ENCODE results near the gene MRFAP1L1. TPM values are rescaled to one million over a fixed set of nuclear protein-coding genes. Genes with fewer than 3 reads are reported as not detected.
A peak's percentile ranks its signal among the peaks of the same experiment; 100 is the strongest.

MRFAP1L1 gene
- total and polyA plus RNA-seq, 4 donors, result 29.8 to 41.8 (median 30.7) TPM

DNA sequence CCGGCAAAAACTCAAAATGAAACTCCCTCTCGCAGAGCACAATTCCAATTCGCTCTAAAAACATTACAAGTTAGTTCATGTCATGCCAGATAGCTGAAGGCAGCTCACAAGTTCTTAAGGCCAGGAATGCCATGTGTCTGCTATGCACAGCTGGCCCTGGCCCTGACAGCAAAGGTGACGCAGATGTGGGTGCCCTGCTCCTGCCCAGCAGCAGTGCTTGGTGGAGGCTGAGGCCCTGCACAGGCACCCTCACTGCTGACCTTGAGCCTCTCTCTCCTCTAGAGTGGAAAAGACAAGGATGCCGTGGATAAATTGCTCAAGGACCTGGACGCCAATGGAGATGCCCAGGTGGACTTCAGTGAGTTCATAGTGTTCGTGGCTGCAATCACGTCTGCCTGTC lies 13.1 kb downstream of the MRFAP1L1 start:
- H3K27me3 ChIP-seq (ENCODE audit: control insufficient read depth in 4 of 4, insufficient read depth in 4 of 4, low read length in 3 of 4), result no peaks in the 10 kb centered on the region
- no peaks in the 10 kb centered on the region for H3K9me3 ChIP-seq (ENCODE audit: control insufficient read depth in 4 of 4, low read length in 3 of 4)
- H3K4me1 ChIP-seq (ENCODE audit: control insufficient read depth in 4 of 4, insufficient read depth in 4 of 4, low read length in 3 of 4), result peaks cover 6 to 16% (median 11%) of the 10 kb centered on the region in 4 donors
- no peak for TF ChIP-seq RAD21 (IDR thresholded peaks at IDR 0.05)
- TF ChIP-seq CTCF (IDR thresholded peaks at IDR 0.05; ENCODE audit: low read depth, low read length, missing input control), result no peak
- no peak for TF ChIP-seq HNF4G (IDR thresholded peaks at IDR 0.05)
- no peak for TF ChIP-seq RXRA (IDR thresholded peaks at IDR 0.05)
- no peak for TF ChIP-seq REST (IDR thresholded peaks at IDR 0.05)
- TF ChIP-seq TAF1 (conservative IDR thresholded peaks at IDR 0.05), result no peak
- no peak for TF ChIP-seq FOXA1 (IDR thresholded peaks at IDR 0.05)
- TF ChIP-seq GABPA (IDR thresholded peaks at IDR 0.05 in 1 of 2, conservative IDR thresholded peaks at IDR 0.05 in 1 of 2), result no peak
- no peak overlapping the region for H3K9ac ChIP-seq (ENCODE audit: low read depth in 1 of 2, low read length in 2 of 2)
- H3K4me3 ChIP-seq (ENCODE audit: low read depth in 1 of 3, low read length in 3 of 3), result no peak overlapping the region
- WGBS, result 88% methylated on average over 8 of the region's 8 CpGs
- no peaks in the 10 kb centered on the region for H3K36me3 ChIP-seq (ENCODE audit: control insufficient read depth in 4 of 4, insufficient read depth in 3 of 4, low read depth in 1 of 4, low read length in 3 of 4)
- DNase-seq (ENCODE audit: low spot score), result no peak
- H3K27ac ChIP-seq (ENCODE audit: low read depth in 1 of 2, low read length in 2 of 2), result peak overlapping the region; percentile 73 to 82

DNA sequence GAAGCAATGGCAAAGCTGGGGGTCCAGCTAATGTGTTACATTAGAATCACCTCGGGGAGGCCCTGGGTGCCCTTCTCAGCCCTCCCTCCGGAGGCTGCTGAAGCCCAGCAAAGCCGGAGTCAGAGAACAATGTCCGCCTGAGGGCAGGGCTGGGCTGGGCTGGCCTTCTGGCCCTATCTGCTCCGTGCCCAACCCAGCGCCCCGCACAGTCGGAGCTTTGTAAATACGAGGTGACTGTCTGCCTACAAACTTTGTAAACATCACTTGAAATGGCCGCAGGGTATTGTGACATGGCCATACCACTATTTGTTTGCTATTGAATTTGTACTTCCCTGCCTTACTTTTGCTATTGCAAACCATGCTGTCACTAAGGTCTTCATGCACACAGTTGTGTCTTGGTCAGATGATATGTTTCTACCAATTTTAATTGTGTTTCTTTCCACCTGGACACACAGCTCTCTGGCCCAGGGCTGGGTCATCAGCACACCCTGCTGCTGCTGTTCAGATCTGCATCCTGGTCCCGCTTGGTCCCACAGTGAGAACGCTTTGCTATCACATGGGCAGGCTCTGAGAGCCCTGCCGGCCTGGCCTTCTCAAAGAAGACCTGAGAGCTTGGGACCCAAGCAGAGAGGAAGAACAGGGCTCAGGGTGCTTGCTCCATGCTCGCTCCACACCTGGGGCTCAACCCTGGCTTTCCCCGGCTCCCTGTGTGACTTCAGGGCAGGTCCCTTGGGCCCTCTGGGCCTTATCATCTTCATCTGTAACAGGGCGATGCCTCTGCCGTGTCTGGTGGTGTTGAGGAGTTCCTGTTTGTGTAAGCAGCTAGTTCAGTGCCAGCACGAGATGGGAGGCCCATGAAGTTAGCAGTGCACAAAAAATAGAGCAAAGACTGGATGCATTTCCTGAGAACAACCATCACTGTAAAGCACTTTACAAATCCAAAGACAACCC lies 13.7 kb downstream of the MRFAP1L1 start:
- Histone ChIP-seq H3K9me3 (ENCODE audit: control insufficient read depth in 4 of 4, low read length in 3 of 4) (no peaks in the 10 kb centered on the region), H3K4me3 (ENCODE audit: low read depth in 1 of 3, low read length in 3 of 3) (no peak overlapping the region), H3K4me1 (ENCODE audit: control insufficient read depth in 4 of 4, insufficient read depth in 4 of 4, low read length in 3 of 4) (peaks cover 6 to 16% (median 11%) of the 10 kb centered on the region in 4 donors), H3K27ac (ENCODE audit: low read depth in 1 of 2, low read length in 2 of 2) (peak overlapping the region; percentile 73 to 82), H3K27me3 (ENCODE audit: control insufficient read depth in 4 of 4, insufficient read depth in 4 of 4, low read length in 3 of 4) (no peaks in the 10 kb centered on the region), H3K36me3 (ENCODE audit: control insufficient read depth in 4 of 4, insufficient read depth in 3 of 4, low read depth in 1 of 4, low read length in 3 of 4) (no peaks in the 10 kb centered on the region), H3K9ac (ENCODE audit: low read depth in 1 of 2, low read length in 2 of 2) (no peak overlapping the region)
- DNase-seq (ENCODE audit: low spot score), result peak; percentile 61
- 39% methylated on average over 18 of the region's 18 CpGs for WGBS
- TF ChIP-seq FOXA1 (IDR thresholded peaks at IDR 0.05) (peak; percentile 99), NR2F2 (IDR thresholded peaks at IDR 0.05) (no peak), RXRA (IDR thresholded peaks at IDR 0.05) (peak; percentile 67 to 94), YY1 (IDR thresholded peaks at IDR 0.05) (peak; percentile 98), TAF1 (conservative IDR thresholded peaks at IDR 0.05) (no peak), HNF4A (conservative IDR thresholded peaks at IDR 0.05) (peak; percentile 64 to 84), REST (IDR thresholded peaks at IDR 0.05) (peak; percentile 47), ZBTB33 (IDR thresholded peaks at IDR 0.05) (peak; percentile 89), EGR1 (IDR thresholded peaks at IDR 0.05; ENCODE audit: low read depth in 2 of 2) (no peak), RAD21 (IDR thresholded peaks at IDR 0.05) (peak; percentile 43 to 55), JUND (IDR thresholded peaks at IDR 0.05) (peak; percentile 22 to 64), MAX (IDR thresholded peaks at IDR 0.05) (peak; percentile 90), CTCF (IDR thresholded peaks at IDR 0.05; ENCODE audit: low read depth, low read length, missing input control) (no peak), HNF4G (IDR thresholded peaks at IDR 0.05) (peak; percentile 19), FOXA2 (IDR thresholded peaks at IDR 0.05) (peak; percentile 99)
